Choroid plexus epithelial cell (primary cell): ENCODE measurements around the gene HES5.
"Not testable (repeated sequence)": the region's sequence is repeated elsewhere in the genome, so short reads cannot be mapped to it uniquely, and the experiment has no call there.

Source experiments
- DNase-seq: peaks from one replicate; pipeline ENCODE4 v3.0.0-alpha.2; 2010; ENCODE audit warnings: low read depth
- H3K4me3 ChIP-seq: 2 replicates; pipeline ENCODE4 v1.5.1; 2011; ENCODE audit warnings: low read depth, mild to moderate bottlenecking, control low read depth, low read length, moderate library complexity
- TF ChIP-seq, protein P1 (sequence below): conservative IDR thresholded peaks from 2 replicates; pipeline ENCODE4 v1.5.1; 2011; ENCODE audit warnings: low read depth, mild to moderate bottlenecking, control low read depth, inconsistent platforms, low read length, moderate library complexity

Gene HES5

GRCh38 chr1:2529784-2530512, at the start of gene HES5:
Gene HES5, minus strand, starts transcription at chr1:2530263. Its CDS starts 99 bp downstream, at chr1:2530164.
- no peak within 1 kb of the TSS for H3K4me3 ChIP-seq
- TF ChIP-seq, protein P1, sequence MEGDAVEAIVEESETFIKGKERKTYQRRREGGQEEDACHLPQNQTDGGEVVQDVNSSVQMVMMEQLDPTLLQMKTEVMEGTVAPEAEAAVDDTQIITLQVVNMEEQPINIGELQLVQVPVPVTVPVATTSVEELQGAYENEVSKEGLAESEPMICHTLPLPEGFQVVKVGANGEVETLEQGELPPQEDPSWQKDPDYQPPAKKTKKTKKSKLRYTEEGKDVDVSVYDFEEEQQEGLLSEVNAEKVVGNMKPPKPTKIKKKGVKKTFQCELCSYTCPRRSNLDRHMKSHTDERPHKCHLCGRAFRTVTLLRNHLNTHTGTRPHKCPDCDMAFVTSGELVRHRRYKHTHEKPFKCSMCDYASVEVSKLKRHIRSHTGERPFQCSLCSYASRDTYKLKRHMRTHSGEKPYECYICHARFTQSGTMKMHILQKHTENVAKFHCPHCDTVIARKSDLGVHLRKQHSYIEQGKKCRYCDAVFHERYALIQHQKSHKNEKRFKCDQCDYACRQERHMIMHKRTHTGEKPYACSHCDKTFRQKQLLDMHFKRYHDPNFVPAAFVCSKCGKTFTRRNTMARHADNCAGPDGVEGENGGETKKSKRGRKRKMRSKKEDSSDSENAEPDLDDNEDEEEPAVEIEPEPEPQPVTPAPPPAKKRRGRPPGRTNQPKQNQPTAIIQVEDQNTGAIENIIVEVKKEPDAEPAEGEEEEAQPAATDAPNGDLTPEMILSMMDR = no peak
- DNase-seq = no peak

DNA sequence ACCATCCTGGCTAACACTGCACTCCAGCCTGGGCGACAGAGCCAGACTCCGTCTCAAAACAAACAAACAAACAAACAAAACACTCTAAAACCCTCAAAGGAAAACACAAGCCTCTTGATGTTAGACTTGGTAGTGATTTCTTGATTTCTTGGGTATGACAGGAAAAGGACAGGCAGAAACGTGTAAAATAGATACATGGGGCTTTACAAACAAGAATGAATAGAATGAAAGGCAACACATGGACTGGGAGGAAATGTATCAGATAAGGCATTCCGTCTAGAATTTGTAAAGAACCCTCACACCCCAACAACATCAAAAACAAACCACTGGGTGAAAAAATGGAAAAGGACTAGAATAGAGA, 48.7 kb upstream of the HES5 start:
- H3K4me3 ChIP-seq = no peak overlapping the region
- no peak for DNase-seq
- TF ChIP-seq, protein P1 = no peak

DNA sequence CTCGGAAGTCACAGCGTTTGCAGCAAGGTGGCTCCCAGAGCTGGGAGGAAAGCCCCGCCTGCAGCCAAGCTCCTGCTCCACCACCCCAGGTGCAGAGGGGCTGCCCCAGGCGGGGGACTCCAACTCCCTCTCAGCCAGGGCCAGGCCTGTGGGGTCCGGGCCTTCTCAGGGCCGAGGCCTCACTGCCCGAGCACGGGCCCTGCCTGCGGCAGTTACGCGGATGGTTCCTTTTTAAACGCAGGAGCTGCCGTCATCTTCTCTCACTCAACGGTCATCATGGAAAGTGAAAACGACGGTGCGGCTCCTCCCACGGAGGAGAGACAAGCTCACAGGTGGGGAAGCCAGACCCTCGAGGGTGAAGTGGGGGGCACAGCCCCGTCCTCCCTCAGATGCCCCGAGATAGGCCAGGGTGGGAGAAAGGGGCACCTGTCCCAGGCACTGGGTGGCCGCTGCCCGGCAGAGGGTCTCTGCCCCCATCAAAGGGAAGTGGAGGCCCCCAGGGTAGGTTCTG, 47.6 kb upstream of the HES5 start:
- H3K4me3 ChIP-seq, DNase-seq: not testable (repeated sequence)

DNA sequence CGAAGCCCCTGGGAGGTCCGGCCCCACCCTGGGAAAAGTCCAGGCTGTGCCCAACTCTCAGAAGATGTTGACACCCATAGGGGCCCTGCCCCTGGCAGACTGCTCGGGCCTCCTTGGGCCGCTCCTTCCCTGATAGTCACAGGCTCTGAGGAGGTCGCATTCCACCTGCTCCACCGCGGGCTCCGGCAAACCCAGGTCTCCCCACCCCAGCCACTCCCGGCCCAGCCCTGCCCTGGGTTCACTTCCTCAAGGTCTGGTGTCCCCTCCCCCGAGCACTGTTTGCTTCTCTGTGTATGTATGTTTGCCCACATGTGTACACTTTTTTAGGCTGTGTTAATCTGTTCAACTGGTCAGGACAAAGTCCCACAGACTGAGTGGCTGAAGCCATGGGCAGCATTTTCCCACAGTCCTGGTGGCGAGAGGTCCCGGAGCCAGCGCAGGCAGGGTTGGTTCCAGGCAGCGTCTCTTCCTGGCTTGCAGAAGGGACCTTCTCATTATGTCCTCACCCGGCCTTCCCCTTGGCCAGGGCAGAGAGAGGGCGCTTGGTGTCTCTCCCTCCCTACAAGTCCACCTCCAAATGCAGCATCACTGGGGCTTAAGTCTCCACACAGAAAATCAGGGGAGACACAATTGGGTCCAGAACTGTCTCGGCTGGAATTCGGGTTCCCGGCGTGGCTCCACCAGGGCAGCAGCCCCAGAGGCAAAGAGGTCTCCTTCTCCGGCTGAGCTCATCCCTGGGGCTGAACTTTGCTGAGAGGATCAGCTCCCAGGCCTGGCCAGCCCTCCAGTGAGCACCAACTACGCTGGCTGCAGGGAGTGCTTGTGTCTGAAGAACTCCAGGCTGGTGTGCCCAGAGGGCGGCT, 46.0 kb upstream of the HES5 start:
- DNase-seq = no peak
- no peak overlapping the region for H3K4me3 ChIP-seq

GRCh38 chr1:2574350-2574749, 44.3 kb upstream of the HES5 start:
- no peak for DNase-seq
- H3K4me3 ChIP-seq = no peak overlapping the region
- TF ChIP-seq, protein P1 = no peak

More for the DNA sequence above, 46.0 kb upstream of the HES5 start:
- TF ChIP-seq, protein P1 = no peak

GRCh38 chr1:2573250-2573920, 43.3 kb upstream of the HES5 start:
- TF ChIP-seq, protein P1 = no peak
- no peak overlapping the region for H3K4me3 ChIP-seq
- DNase-seq = no peak

DNA sequence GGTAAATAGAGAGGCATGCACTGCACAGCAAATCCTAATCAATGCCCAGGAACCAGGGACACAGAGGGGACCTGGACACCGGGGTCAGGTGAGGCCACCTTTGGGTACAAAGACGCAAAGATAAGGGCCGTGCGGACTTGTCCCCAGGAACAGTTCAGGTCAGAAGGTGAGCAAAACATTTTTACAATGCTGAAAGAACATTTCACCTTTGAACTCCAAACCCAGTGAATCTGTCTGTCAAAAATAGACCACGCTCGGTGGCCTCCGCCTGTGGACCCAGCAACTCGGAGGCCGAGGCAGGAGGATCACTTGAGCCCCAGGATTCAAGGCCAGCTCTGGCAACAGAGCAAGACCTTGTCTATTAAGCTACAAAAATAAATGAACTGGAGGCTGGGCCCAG, 41.3 kb upstream of the HES5 start:
- no peak for DNase-seq
- TF ChIP-seq, protein P1 = no peak

More for the DNA sequence above, 41.3 kb upstream of the HES5 start:
- H3K4me3 ChIP-seq = no peak overlapping the region
